ENCODE measurements around the gene TRPM3.

The TRPM3 gene

GRCh38 chr9:71048280-71048679 lies 73.1 kb downstream of the TRPM3 start:
- TF ChIP-seq, protein P1, sequence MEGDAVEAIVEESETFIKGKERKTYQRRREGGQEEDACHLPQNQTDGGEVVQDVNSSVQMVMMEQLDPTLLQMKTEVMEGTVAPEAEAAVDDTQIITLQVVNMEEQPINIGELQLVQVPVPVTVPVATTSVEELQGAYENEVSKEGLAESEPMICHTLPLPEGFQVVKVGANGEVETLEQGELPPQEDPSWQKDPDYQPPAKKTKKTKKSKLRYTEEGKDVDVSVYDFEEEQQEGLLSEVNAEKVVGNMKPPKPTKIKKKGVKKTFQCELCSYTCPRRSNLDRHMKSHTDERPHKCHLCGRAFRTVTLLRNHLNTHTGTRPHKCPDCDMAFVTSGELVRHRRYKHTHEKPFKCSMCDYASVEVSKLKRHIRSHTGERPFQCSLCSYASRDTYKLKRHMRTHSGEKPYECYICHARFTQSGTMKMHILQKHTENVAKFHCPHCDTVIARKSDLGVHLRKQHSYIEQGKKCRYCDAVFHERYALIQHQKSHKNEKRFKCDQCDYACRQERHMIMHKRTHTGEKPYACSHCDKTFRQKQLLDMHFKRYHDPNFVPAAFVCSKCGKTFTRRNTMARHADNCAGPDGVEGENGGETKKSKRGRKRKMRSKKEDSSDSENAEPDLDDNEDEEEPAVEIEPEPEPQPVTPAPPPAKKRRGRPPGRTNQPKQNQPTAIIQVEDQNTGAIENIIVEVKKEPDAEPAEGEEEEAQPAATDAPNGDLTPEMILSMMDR (IDR thresholded peaks at IDR 0.05; ENCODE audit: borderline replicate concordance, insufficient read depth, low read depth, low read length): no peak
- no peak overlapping the region for H3K4me3 ChIP-seq (ENCODE audit: low read depth, low read length)

DNA sequence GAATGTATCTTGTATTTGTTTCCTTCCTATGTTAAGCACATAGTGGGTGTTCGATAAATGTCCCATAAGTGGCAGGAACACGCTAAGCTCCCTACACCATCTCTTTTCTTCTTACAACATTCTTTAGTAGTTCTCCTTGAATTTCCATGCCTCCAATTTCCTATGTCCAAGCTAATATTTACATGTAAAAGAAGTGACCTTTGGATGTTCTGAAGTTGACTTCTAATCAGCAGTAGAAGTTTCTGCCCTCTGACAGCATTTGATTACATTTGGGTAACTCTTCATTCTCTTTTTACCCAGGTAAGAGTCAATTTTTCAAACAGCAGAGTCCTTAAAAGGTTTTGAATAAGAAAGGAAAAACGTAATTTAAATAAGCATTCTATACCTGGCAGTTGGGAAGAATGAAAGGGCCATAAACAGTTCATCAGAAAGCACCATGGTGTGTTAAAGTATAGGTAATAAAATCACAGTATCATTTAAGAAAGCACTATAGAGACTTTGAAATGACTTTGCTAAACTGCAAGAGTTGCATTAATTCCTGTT lies 78.9 kb downstream of the TRPM3 start:
- H3K4me3 ChIP-seq (ENCODE audit: low read depth, low read length): no peak overlapping the region
- TF ChIP-seq, protein P1 (IDR thresholded peaks at IDR 0.05; ENCODE audit: borderline replicate concordance, insufficient read depth, low read depth, low read length): no peak

DNA sequence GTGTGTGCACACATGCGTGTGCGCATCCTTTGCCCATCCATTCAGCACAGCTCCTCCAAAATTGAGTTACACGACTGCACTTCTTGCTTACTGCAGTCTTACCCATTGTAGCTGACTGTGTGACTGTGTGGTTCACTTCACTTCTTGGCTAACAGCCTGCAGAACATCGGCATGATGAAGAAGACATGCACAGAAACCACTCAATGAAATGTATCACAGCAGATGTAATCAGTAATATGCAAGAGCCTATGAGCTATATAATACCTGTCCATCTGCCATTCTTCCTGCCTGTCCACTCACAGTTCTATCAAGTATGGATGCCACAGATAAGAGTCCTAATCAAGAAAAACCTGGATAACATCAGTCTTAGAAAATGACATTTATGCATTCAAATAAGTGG lies 83.9 kb downstream of the TRPM3 start:
- H3K4me3 ChIP-seq (ENCODE audit: low read depth, low read length): no peak overlapping the region
- TF ChIP-seq, protein P1 (IDR thresholded peaks at IDR 0.05; ENCODE audit: borderline replicate concordance, insufficient read depth, low read depth, low read length): no peak

GRCh38 chr9:71036501-71036900 lies 84.9 kb downstream of the TRPM3 start:
- no peak overlapping the region for H3K4me3 ChIP-seq (ENCODE audit: low read depth, low read length)
- TF ChIP-seq, protein P1 (IDR thresholded peaks at IDR 0.05; ENCODE audit: borderline replicate concordance, insufficient read depth, low read depth, low read length): no peak

- TF ChIP-seq, protein P1 (IDR thresholded peaks at IDR 0.05; ENCODE audit: borderline replicate concordance, insufficient read depth, low read depth, low read length): no peak
- no peak overlapping the region for H3K4me3 ChIP-seq (ENCODE audit: low read depth, low read length)
Measured at GRCh38 chr9:71032779-71033178, 88.6 kb downstream of the TRPM3 start.

DNA sequence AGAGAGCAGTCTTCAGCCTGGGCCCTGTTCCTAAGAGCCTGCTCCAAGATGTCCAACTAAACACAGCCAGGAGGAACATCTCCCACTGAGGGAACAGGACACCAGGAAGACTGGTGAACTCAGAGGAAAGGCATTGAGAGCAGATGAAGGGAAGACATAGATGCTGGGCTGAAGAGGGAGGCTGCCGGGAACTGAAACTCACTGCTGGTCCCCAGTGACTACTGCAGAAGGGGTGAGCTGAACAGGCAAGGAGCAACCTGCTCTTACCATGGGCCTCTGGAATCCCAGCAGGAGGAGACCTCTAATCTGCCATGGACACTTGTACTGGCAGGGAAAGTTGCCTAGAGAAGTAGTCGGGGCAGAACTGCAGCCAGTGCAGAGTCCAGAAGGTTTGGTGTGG lies 95.7 kb downstream of the TRPM3 start:
- no peak overlapping the region for H3K4me3 ChIP-seq (ENCODE audit: low read depth, low read length)

GRCh38 chr9:71025201-71025600 lies 96.2 kb downstream of the TRPM3 start:
- TF ChIP-seq, protein P1 (IDR thresholded peaks at IDR 0.05; ENCODE audit: borderline replicate concordance, insufficient read depth, low read depth, low read length): no peak

More for the DNA sequence above, 95.7 kb downstream of the TRPM3 start:
- TF ChIP-seq, protein P1 (IDR thresholded peaks at IDR 0.05; ENCODE audit: borderline replicate concordance, insufficient read depth, low read depth, low read length): no peak

More at GRCh38 chr9:71025201-71025600, 96.2 kb downstream of the TRPM3 start:
- H3K4me3 ChIP-seq (ENCODE audit: low read depth, low read length): no peak overlapping the region
